ENCODE results near the gene C4orf50. TPM values are rescaled to one million over a fixed set of nuclear protein-coding genes. Genes with fewer than 3 reads are reported as not detected.

C4orf50 gene
- total RNA-seq (0.66 TPM), polyA plus RNA-seq (0.14 TPM)
- long read RNA-seq, donor 1: 0 reads
- long read RNA-seq, donor 2: 0 reads
- long read RNA-seq, donor 3: 0 reads
- long read RNA-seq, donor 4: 0 reads
- long read RNA-seq, donor 5: 0 reads
- long read RNA-seq, donor 6: 0 reads
- long read RNA-seq, donor 7: 0 reads
- long read RNA-seq, donor 8: 0 reads
- long read RNA-seq, donor 9: 0 reads
- long read RNA-seq, donor 10: 0 reads

DNA sequence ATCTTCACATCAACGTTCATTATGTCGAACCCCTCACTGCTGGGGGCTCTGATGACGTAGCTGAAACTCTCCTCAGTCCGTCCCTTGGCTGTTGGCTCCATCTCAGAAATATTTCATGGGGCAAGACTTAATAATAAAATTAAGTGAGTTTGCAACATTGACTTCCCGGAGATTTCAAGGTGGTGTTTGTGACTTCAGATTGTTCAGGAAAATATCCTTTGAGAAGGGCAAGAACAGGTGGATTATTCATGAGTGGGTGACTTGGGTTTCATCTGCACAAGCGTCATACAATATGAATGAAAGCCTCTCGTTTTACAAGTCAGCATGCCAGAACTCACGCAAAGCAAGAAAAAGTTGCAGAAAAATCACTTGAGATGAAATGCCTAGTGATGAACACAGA, at the start of gene C4orf50:
Gene C4orf50, minus strand, starts transcription at position 101 of the 400 bp plus-strand sequence.
- no peaks in the 10 kb centered on the region for H3K9me3 ChIP-seq (ENCODE audit: control insufficient read depth in 2 of 2, insufficient read depth in 1 of 2, low read length in 1 of 2)
- no peaks in the 10 kb centered on the region for H3K36me3 ChIP-seq (ENCODE audit: control insufficient read depth in 2 of 2, insufficient read depth in 2 of 2, low read length in 1 of 2)
- no peak within 1 kb of the TSS for H3K4me3 ChIP-seq (ENCODE audit: low read length in 2 of 2)
- no peaks in the 10 kb centered on the region for H3K4me1 ChIP-seq (ENCODE audit: control insufficient read depth in 2 of 2, insufficient read depth in 2 of 2, low read length in 2 of 2)
- 83% methylated on average over 8 of the region's 8 CpGs for WGBS
- DNase-seq (ENCODE audit: low read depth in 6 of 9, low spot score in 9 of 9): no peak
- no peaks in the 10 kb centered on the region for H3K27me3 ChIP-seq (ENCODE audit: control insufficient read depth in 2 of 2, insufficient read depth in 1 of 2, low read length in 1 of 2)
- H3K27ac ChIP-seq (ENCODE audit: low read depth in 1 of 2, low read length in 1 of 2): no peak within 1 kb of the TSS

DNA sequence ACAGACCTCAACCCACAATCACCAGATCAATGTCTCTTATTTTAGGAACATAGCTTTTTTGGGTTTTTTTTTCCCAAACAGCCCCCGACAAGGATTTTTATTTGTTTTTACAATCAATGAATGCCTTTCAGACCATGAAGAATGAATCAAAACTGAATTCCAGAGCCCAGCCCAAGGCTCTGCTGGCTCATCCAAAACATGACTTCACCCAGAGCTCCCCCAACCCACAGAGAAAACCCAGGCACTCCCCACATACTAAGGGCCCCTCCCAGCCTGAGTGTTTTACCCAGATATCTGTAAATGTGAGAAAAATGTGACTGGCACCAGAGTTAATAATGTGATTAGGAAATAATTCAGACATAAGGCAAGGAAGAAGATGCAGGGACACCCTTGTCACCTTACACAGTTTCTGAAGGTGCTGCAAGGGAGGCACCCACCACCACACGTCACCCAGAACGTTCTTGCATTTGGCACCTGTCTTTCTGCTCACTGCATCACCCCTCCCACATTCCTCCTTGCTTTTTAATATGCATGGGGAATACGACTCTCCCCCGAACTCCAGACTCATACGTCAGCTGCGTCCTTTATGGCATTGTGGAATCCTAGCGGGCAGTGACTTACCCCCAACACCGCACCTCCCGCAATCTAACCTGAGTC, 47.8 kb upstream of the C4orf50 start:
- no peaks in the 10 kb centered on the region for H3K4me1 ChIP-seq (ENCODE audit: control insufficient read depth in 2 of 2, insufficient read depth in 2 of 2, low read length in 2 of 2)
- H3K4me3 ChIP-seq (ENCODE audit: low read length in 2 of 2): no peak overlapping the region
- H3K36me3 ChIP-seq (ENCODE audit: control insufficient read depth in 2 of 2, insufficient read depth in 2 of 2, low read length in 1 of 2): no peaks in the 10 kb centered on the region
- no peak for DNase-seq (ENCODE audit: low read depth in 6 of 9, low spot score in 9 of 9)
- 91% methylated on average over 10 of the region's 10 CpGs for WGBS
- peaks cover 1 to 19% of the 10 kb centered on the region in 2 donors for H3K9me3 ChIP-seq (ENCODE audit: control insufficient read depth in 2 of 2, insufficient read depth in 1 of 2, low read length in 1 of 2)
- no peaks in the 10 kb centered on the region for H3K27me3 ChIP-seq (ENCODE audit: control insufficient read depth in 2 of 2, insufficient read depth in 1 of 2, low read length in 1 of 2)
- H3K27ac ChIP-seq (ENCODE audit: low read depth in 1 of 2, low read length in 1 of 2): no peak overlapping the region

DNA sequence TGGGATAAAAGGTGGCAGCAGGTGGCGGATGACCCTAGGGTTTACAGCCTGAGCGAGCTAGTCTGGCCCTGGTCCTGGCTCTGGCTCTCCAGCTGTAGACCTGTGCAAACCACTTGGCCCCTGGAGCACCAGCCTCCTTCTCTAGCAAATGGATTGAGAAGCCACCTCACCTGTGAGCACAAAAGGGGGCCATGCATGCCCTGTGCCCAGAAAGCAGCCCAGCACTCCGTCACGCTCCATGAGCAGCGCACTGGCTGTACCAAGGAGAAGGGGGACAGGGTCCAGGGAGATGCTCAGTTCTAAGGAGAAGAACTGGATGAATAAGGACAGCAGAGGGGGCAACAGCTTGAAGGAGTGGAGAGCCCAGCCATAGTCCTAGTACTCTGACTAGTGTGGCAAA, 46.9 kb upstream of the C4orf50 start:
- H3K4me1 ChIP-seq (ENCODE audit: control insufficient read depth in 2 of 2, insufficient read depth in 2 of 2, low read length in 2 of 2): no peaks in the 10 kb centered on the region
- WGBS: 99% methylated on average over 5 of the region's 5 CpGs
- H3K36me3 ChIP-seq (ENCODE audit: control insufficient read depth in 2 of 2, insufficient read depth in 2 of 2, low read length in 1 of 2): no peaks in the 10 kb centered on the region
- H3K27me3 ChIP-seq (ENCODE audit: control insufficient read depth in 2 of 2, insufficient read depth in 1 of 2, low read length in 1 of 2): no peaks in the 10 kb centered on the region
- no peak overlapping the region for H3K4me3 ChIP-seq (ENCODE audit: low read length in 2 of 2)
- no peak for DNase-seq (ENCODE audit: low read depth in 6 of 9, low spot score in 9 of 9)
- peaks cover 1 to 27% of the 10 kb centered on the region in 2 donors for H3K9me3 ChIP-seq (ENCODE audit: control insufficient read depth in 2 of 2, insufficient read depth in 1 of 2, low read length in 1 of 2)
- H3K27ac ChIP-seq (ENCODE audit: low read depth in 1 of 2, low read length in 1 of 2): no peak overlapping the region

DNA sequence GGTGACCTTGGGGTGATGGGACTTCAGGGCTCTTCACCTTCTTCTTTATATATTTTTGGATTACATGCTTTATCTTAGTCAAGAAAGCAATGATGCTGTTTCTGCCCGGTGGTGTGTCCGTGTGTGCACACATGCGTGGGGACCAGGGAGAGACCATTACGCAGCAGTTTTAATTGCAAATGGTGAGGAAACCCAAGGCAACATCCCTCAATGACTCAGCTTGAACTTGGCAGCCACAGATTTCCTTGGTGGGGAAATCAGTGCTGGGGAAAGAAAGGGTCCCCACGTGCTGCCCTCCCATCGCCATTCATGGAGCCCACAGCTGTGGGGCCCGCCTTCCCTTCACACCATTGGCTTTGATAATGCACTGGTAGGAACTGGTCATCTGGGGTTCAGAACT, 46.2 kb upstream of the C4orf50 start:
- whole genome bisulfite sequencing: 62% methylated on average over 7 of the region's 7 CpGs

DNA sequence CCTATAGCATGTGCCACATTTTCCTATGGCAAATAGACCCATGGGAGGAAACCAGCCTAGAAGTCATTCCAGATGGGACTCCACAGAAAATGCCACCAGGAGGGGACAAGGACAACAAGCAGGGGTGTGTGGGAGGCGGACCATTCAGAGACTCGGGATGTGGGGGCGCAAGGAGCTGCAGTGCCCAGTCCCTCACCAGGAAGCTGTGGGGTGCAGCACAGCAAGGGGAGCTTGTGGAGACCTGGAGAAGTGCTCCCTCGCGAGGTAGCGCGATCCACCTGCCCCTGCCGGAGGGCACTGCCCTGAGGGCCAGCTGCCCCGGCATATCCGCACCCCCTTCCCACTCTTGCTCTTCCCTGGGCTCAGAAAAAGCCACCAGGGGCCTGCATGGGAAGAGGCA, 45.5 kb upstream of the C4orf50 start:
- no peaks in the 10 kb centered on the region for H3K36me3 ChIP-seq (ENCODE audit: control insufficient read depth in 2 of 2, insufficient read depth in 2 of 2, low read length in 1 of 2)
- 94% methylated on average over 10 of the region's 10 CpGs for WGBS
- DNase-seq (ENCODE audit: low read depth in 6 of 9, low spot score in 9 of 9): no peak
- H3K4me3 ChIP-seq (ENCODE audit: low read length in 2 of 2): no peak overlapping the region
- no peaks in the 10 kb centered on the region for H3K4me1 ChIP-seq (ENCODE audit: control insufficient read depth in 2 of 2, insufficient read depth in 2 of 2, low read length in 2 of 2)
- no peak overlapping the region for H3K27ac ChIP-seq (ENCODE audit: low read depth in 1 of 2, low read length in 1 of 2)
- H3K9me3 ChIP-seq (ENCODE audit: control insufficient read depth in 2 of 2, insufficient read depth in 1 of 2, low read length in 1 of 2): peaks cover 7 to 41% of the 10 kb centered on the region in 2 donors
- no peaks in the 10 kb centered on the region for H3K27me3 ChIP-seq (ENCODE audit: control insufficient read depth in 2 of 2, insufficient read depth in 1 of 2, low read length in 1 of 2)

More for the DNA sequence above, 46.2 kb upstream of the C4orf50 start:
- DNase-seq (ENCODE audit: low read depth in 6 of 9, low spot score in 9 of 9): no peak
- peaks cover 3 to 34% of the 10 kb centered on the region in 2 donors for H3K9me3 ChIP-seq (ENCODE audit: control insufficient read depth in 2 of 2, insufficient read depth in 1 of 2, low read length in 1 of 2)
- no peaks in the 10 kb centered on the region for H3K27me3 ChIP-seq (ENCODE audit: control insufficient read depth in 2 of 2, insufficient read depth in 1 of 2, low read length in 1 of 2)
- no peaks in the 10 kb centered on the region for H3K36me3 ChIP-seq (ENCODE audit: control insufficient read depth in 2 of 2, insufficient read depth in 2 of 2, low read length in 1 of 2)
- H3K4me3 ChIP-seq (ENCODE audit: low read length in 2 of 2): no peak overlapping the region
- no peak overlapping the region for H3K27ac ChIP-seq (ENCODE audit: low read depth in 1 of 2, low read length in 1 of 2)
- H3K4me1 ChIP-seq (ENCODE audit: control insufficient read depth in 2 of 2, insufficient read depth in 2 of 2, low read length in 2 of 2): no peaks in the 10 kb centered on the region

DNA sequence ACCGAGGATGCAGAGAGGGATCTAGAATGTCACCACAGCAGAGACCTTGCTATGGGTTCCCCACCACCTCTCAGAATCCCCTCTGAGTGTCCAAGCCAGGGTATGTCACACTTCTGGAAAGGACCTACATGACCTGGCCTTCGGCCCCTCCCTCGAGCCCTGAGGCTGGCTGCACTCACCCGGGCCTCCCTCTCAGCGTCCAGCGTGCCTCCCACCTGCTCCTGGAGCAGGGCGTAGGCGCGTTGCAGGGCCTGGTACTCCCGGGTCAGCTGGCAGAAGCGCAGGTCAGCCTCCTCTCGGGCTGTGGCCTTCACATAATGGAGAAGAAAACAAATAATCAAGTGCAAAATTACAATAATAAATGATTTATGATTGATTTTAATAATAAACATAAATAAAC, 43.9 kb upstream of the C4orf50 start:
- H3K27ac ChIP-seq (ENCODE audit: low read depth in 1 of 2, low read length in 1 of 2): no peak overlapping the region
- WGBS: 96% methylated on average over 12 of the region's 12 CpGs

DNA sequence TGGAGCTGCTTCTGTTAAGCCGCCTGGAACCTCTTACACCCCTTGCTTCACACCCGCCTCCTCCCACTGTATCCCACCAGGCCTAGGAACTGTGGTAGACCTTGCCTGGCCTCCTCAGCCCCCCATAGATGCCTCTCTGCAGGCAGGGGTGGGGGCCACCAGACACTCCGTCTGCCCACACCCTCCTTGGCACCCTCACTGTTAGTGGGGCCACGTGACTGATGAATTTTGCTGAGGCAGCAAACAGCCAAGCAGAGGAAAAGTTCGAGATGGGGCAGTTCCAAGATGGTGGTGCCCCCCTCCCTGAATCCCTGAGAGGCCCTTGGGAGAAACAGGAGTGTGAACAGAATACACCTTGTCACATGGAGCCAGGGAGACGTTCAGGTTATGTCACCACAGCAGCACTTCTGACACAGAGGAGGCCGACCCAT, 41.2 kb upstream of the C4orf50 start:
- no peak for DNase-seq (ENCODE audit: low read depth in 6 of 9, low spot score in 9 of 9)
- Histone ChIP-seq H3K4me3 (ENCODE audit: low read length in 2 of 2) (no peak overlapping the region), H3K27ac (ENCODE audit: low read depth in 1 of 2, low read length in 1 of 2) (no peak overlapping the region), H3K36me3 (ENCODE audit: control insufficient read depth in 2 of 2, insufficient read depth in 2 of 2, low read length in 1 of 2) (no peaks in the 10 kb centered on the region), H3K27me3 (ENCODE audit: control insufficient read depth in 2 of 2, insufficient read depth in 1 of 2, low read length in 1 of 2) (no peaks in the 10 kb centered on the region), H3K9me3 (ENCODE audit: control insufficient read depth in 2 of 2, insufficient read depth in 1 of 2, low read length in 1 of 2) (peaks cover 7 to 59% of the 10 kb centered on the region in 2 donors), H3K4me1 (ENCODE audit: control insufficient read depth in 2 of 2, insufficient read depth in 2 of 2, low read length in 2 of 2) (no peaks in the 10 kb centered on the region)
- 92% methylated on average over 7 of the region's 7 CpGs for WGBS

More for the DNA sequence above, 43.9 kb upstream of the C4orf50 start:
- Histone ChIP-seq H3K4me3 (ENCODE audit: low read length in 2 of 2) (no peak overlapping the region), H3K36me3 (ENCODE audit: control insufficient read depth in 2 of 2, insufficient read depth in 2 of 2, low read length in 1 of 2) (no peaks in the 10 kb centered on the region), H3K9me3 (ENCODE audit: control insufficient read depth in 2 of 2, insufficient read depth in 1 of 2, low read length in 1 of 2) (peaks cover 7 to 55% of the 10 kb centered on the region in 2 donors), H3K4me1 (ENCODE audit: control insufficient read depth in 2 of 2, insufficient read depth in 2 of 2, low read length in 2 of 2) (no peaks in the 10 kb centered on the region), H3K27me3 (ENCODE audit: control insufficient read depth in 2 of 2, insufficient read depth in 1 of 2, low read length in 1 of 2) (no peaks in the 10 kb centered on the region)
- no peak for DNase-seq (ENCODE audit: low read depth in 6 of 9, low spot score in 9 of 9)

DNA sequence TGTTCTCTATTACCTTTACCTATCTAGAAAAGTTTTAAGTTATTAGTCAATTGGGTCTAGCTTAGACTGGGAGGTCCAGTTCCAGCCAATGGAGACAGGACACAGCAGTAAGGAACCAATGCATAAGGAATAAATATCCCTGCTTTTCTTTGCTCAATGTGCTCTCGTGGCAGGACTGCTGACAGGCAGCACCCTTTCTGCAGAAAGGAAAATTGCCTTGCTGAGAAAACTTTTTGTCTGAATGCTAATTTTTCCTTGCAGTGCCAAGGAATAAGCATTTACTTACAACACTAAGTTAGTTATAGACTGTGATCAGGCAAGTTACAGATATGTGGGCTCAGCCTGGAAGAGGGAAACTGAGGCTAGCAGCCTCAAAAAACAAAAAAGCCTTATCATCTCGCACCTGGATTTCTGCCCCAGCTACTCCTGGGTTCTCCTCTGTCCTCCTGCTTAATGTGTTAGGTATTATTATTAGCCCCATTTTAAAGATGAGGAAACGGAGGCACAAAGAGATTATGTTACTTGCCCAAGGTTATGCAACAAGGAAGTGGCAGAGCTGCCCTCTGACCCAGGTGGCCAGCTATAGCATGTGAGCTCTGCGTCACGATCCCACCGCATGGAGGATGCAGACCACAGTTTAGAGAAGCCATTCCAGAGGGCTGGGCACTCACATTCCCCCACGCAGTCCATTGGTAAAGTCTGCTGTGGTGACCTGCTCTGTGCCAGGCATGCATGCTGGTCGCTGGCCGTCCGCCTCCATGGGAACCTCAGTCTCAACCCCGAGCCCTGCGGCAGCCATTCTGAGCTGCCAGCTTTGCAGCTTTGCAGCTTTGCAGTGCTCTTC, 40.5 kb upstream of the C4orf50 start:
- Histone ChIP-seq H3K27me3 (ENCODE audit: control insufficient read depth in 2 of 2, insufficient read depth in 1 of 2, low read length in 1 of 2) (no peaks in the 10 kb centered on the region), H3K27ac (ENCODE audit: low read depth in 1 of 2, low read length in 1 of 2) (no peak overlapping the region), H3K4me3 (ENCODE audit: low read length in 2 of 2) (no peak overlapping the region), H3K4me1 (ENCODE audit: control insufficient read depth in 2 of 2, insufficient read depth in 2 of 2, low read length in 2 of 2) (no peaks in the 10 kb centered on the region), H3K36me3 (ENCODE audit: control insufficient read depth in 2 of 2, insufficient read depth in 2 of 2, low read length in 1 of 2) (no peaks in the 10 kb centered on the region), H3K9me3 (ENCODE audit: control insufficient read depth in 2 of 2, insufficient read depth in 1 of 2, low read length in 1 of 2) (peaks cover 7 to 55% of the 10 kb centered on the region in 2 donors)
- no peak for DNase-seq (ENCODE audit: low read depth in 6 of 9, low spot score in 9 of 9)
- WGBS: 94% methylated on average over 12 of the region's 12 CpGs
